Measurements from ENCODE around the gene N4BP3.

N4BP3 gene

GRCh38 chr5:178137991-178138390 is 24.7 kb downstream of the N4BP3 start:
- no peaks in the 10 kb centered on the region for H3F3A ChIP-seq (ENCODE audit: insufficient read depth)
- no peak overlapping the region for H3K4me3 ChIP-seq (ENCODE audit: insufficient read depth, low read length, poor library complexity, severe bottlenecking)
- no peaks in the 10 kb centered on the region; the same call in 1 of the 2 replicates for H3K36me3 ChIP-seq (ENCODE audit: low read length)
- H3K27me3 ChIP-seq (ENCODE audit: low read length), result no peaks in the 10 kb centered on the region
- no peak for TF ChIP-seq CTCF (IDR thresholded peaks at IDR 0.05; ENCODE audit: insufficient read depth, low read length, poor library complexity, severe bottlenecking)
- TF ChIP-seq EZH2phosphoT487 (conservative IDR thresholded peaks at IDR 0.05; ENCODE audit: low read length), result no peak
- no peaks in the 10 kb centered on the region for H3K9me2 ChIP-seq (replicated peaks; ENCODE audit: insufficient read depth, low read length)
- H2AFZ ChIP-seq (ENCODE audit: low read depth, low read length, severe bottlenecking), result no peak overlapping the region
- H3K79me2 ChIP-seq (ENCODE audit: insufficient read depth, low read length), result peaks cover 45% of the 10 kb centered on the region
- no peak overlapping the region for H3K4me2 ChIP-seq (ENCODE audit: low read depth, low read length, poor library complexity, severe bottlenecking)
- H3K9ac ChIP-seq (ENCODE audit: low read length), result no peak overlapping the region
- no peaks in the 10 kb centered on the region; the same call in 1 of the 2 replicates for H4K20me1 ChIP-seq (ENCODE audit: low read depth, low read length)
- H3K9me3 ChIP-seq (ENCODE audit: insufficient read depth, low read length), result no peaks in the 10 kb centered on the region
- H3K27ac ChIP-seq (ENCODE audit: low read depth, low read length), result no peak overlapping the region

GRCh38 chr5:178141550-178141949 is 28.2 kb downstream of the N4BP3 start:
- no peak overlapping the region for H3K4me2 ChIP-seq (ENCODE audit: low read depth, low read length, poor library complexity, severe bottlenecking)
- H2AFZ ChIP-seq (ENCODE audit: low read depth, low read length, severe bottlenecking), result no peak overlapping the region
- H3K9me3 ChIP-seq (ENCODE audit: insufficient read depth, low read length), result no peaks in the 10 kb centered on the region
- no peak overlapping the region for H3K9ac ChIP-seq (ENCODE audit: low read length)
- H3K36me3 ChIP-seq (ENCODE audit: low read length), result no peaks in the 10 kb centered on the region
- H3K27me3 ChIP-seq (ENCODE audit: low read length), result no peaks in the 10 kb centered on the region
- no peak overlapping the region for H3K4me3 ChIP-seq (ENCODE audit: insufficient read depth, low read length, poor library complexity, severe bottlenecking)
- H3F3A ChIP-seq (ENCODE audit: insufficient read depth), result peaks cover 3% of the 10 kb centered on the region
- H3K9me2 ChIP-seq (replicated peaks; ENCODE audit: insufficient read depth, low read length), result no peaks in the 10 kb centered on the region
- no peak overlapping the region for H3K27ac ChIP-seq (ENCODE audit: low read depth, low read length)
- peaks cover 14% of the 10 kb centered on the region for H3K79me2 ChIP-seq (ENCODE audit: insufficient read depth, low read length)
- no peak for TF ChIP-seq CTCF (IDR thresholded peaks at IDR 0.05; ENCODE audit: insufficient read depth, low read length, poor library complexity, severe bottlenecking)
- no peak for TF ChIP-seq EZH2phosphoT487 (conservative IDR thresholded peaks at IDR 0.05; ENCODE audit: low read length)
- no peaks in the 10 kb centered on the region; the same call in 1 of the 2 replicates for H4K20me1 ChIP-seq (ENCODE audit: low read depth, low read length)

- Histone ChIP-seq H3K27me3 (ENCODE audit: low read length) (no peaks in the 10 kb centered on the region), H2AFZ (ENCODE audit: low read depth, low read length, severe bottlenecking) (no peak overlapping the region), H3K9ac (ENCODE audit: low read length) (no peak overlapping the region), H3F3A (ENCODE audit: insufficient read depth) (peaks cover 7% of the 10 kb centered on the region), H3K9me2 (replicated peaks; ENCODE audit: insufficient read depth, low read length) (no peaks in the 10 kb centered on the region), H3K79me2 (ENCODE audit: insufficient read depth, low read length) (peaks cover 5% of the 10 kb centered on the region), H3K4me2 (ENCODE audit: low read depth, low read length, poor library complexity, severe bottlenecking) (no peak overlapping the region), H3K36me3 (ENCODE audit: low read length) (no peaks in the 10 kb centered on the region), H3K27ac (ENCODE audit: low read depth, low read length) (no peak overlapping the region), H4K20me1 (ENCODE audit: low read depth, low read length) (no peaks in the 10 kb centered on the region; the same call in 1 of the 2 replicates), H3K4me3 (ENCODE audit: insufficient read depth, low read length, poor library complexity, severe bottlenecking) (no peak overlapping the region), H3K9me3 (ENCODE audit: insufficient read depth, low read length) (no peaks in the 10 kb centered on the region)
- no peak for TF ChIP-seq CTCF (IDR thresholded peaks at IDR 0.05; ENCODE audit: insufficient read depth, low read length, poor library complexity, severe bottlenecking)
- TF ChIP-seq EZH2phosphoT487 (conservative IDR thresholded peaks at IDR 0.05; ENCODE audit: low read length), result no peak
These were observed 29.3 kb downstream of the N4BP3 start for GRCh38 chr5:178142642-178143041.

Data from SU-DHL-6 (cell line).